Bronchial smooth muscle cell (primary cell): Measurements from ENCODE around the gene LY9. TPM values are rescaled to one million over a fixed set of nuclear protein-coding genes. Genes with fewer than 3 reads are reported as not detected.

Experiments used
- total RNA-seq: library from RNA; depleted of rRNA; stranded (reverse); fragments of >200 nt; gene quantifications from 2 replicates; pipeline ENCODE4 v1.2.1, GENCODE V29; 2014

The LY9 gene
- total RNA-seq: not detected in 2 replicates

DNA sequence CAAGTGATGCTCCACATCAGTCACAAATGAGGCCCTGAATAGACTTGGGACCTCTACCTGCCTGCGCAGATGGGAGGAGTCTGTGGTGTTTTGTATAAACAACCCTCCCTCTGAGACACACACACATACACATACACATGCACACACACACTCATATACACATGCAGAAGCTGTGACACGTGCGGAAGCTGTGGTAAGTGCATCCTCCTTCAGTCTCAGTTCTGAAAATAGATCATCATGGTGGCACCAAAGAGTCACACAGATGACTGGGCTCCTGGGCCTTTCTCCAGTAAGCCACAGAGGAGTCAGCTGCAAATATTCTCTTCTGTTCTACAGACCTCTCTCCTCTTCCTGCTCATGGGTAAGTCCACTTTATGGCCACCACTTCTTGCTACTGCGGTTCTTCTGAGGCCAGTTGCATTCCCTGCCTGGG, at the start of gene LY9:
LY9 (plus strand) TSS at position 224 of the 433 bp plus-strand sequence; CDS start at position 238, 14 bp downstream.

DNA sequence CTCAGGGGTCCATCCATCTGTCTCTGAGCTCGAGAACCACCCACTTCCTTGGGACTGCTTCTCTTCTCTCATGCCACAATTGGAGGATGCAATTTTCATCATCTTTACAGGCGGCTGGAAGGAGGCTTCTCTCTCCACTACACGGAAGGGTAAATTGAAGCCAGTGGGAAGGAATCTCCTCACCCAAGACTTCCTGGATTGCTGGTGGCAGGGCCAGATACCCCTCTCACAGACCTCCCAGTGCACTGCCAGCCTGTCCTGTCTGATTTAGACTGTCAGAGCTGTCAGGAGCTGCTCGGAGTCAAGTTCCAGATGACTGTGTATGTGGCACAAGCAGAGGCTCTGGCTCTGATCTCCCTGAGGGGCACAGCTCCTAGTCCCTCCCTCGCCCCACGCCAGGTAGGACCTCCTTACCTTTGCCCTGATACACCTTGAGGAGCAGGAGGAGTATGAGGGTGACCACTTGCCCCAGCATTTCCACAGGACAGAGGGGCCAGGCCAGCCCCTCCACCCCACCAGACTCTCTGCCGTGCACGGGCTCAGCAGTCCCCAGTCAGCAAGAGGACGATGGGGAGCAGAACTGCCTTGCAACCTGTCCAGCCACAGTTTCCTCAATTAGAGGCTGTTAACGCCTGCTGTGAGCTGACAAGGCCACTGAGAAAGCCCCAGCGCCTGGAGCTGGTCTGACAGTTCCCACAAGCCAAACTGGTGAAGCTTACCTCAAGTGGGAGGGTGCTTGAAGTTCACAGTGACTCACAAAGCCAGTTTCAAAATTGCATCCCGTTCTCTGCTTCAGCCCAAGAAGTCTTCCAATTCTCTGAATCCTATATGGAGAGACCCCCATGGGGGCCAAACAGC, 66.5 kb downstream of the LY9 start, which contains the start of gene CD244:
CD244 (minus strand) TSS at position 685 of the 858 bp plus-strand sequence; CDS start at position 475, 210 bp downstream.

Other genes with a start within 250 kb of the LY9 start
- gene CD84, start 216.7 kb upstream of the LY9 start, total RNA-seq: not detected in 2 replicates
- not detected in 2 replicates for gene SLAMF1, start 149.1 kb upstream of the LY9 start, total RNA-seq
- under 0.01 TPM in 1 of 2 replicates, not detected in the other for gene CD48, start 84.4 kb upstream of the LY9 start, total RNA-seq
- not detected in 2 replicates for gene SLAMF7, start 56.9 kb upstream of the LY9 start, total RNA-seq
- gene CD244, start 66.7 kb downstream of the LY9 start, total RNA-seq: not detected in 2 replicates
- not detected in 2 replicates for gene ITLN1, start 89.0 kb downstream of the LY9 start, total RNA-seq
- not detected in 2 replicates for gene ITLN2, start 158.6 kb downstream of the LY9 start, total RNA-seq
- 2.2 and 2.5 TPM in 2 replicates for gene F11R, start 225.0 kb downstream of the LY9 start, total RNA-seq
- gene TSTD1, start 242.8 kb downstream of the LY9 start, total RNA-seq: 0.60 and 15.4 TPM in 2 replicates
- gene USF1, start 249.8 kb downstream of the LY9 start, total RNA-seq: 85.6 and 125 TPM in 2 replicates